ENCODE measurements around the gene ODAD3.
"Not testable (repeated sequence)": the region's sequence is repeated elsewhere in the genome, so short reads cannot be mapped to it uniquely, and the experiment has no call there.

The ODAD3 gene
- 0.04 to 0.06 reads per million in 2 experiments for total RNA-seq

- peak; percentile 96 for DNase-seq (ENCODE audit: low read depth)
Measured at GRCh38 chr19:11435057-11435832, at the start of gene ODAD3, which contains the start of gene PRKCSH. TSS of gene ODAD3 (minus strand) at chr19:11435121. CDS start at chr19:11435016, 105 bp downstream. TSS of gene PRKCSH (plus strand) at chr19:11435635. CDS start at chr19:11436118, 483 bp downstream.

GRCh38 chr19:11483366-11484111 is 48.6 kb upstream of the ODAD3 start:
- no peak for DNase-seq (ENCODE audit: low read depth)

- peak; percentile 71 for DNase-seq (ENCODE audit: low read depth)
Measured at GRCh38 chr19:11482384-11483050, 47.6 kb upstream of the ODAD3 start.

GRCh38 chr19:11481534-11482383 is 46.8 kb upstream of the ODAD3 start:
- peak; percentile 33 for DNase-seq (ENCODE audit: low read depth)

- no peak for DNase-seq (ENCODE audit: low read depth)
Measured at GRCh38 chr19:11480715-11481533, 46.0 kb upstream of the ODAD3 start, which contains the start of gene ELAVL3. TSS of gene ELAVL3 (minus strand) at chr19:11481046. CDS start at chr19:11480608, 438 bp downstream.

GRCh38 chr19:11479898-11480714 is 45.2 kb upstream of the ODAD3 start:
- DNase-seq (ENCODE audit: low read depth): no peak

GRCh38 chr19:11479090-11479897 is 44.4 kb upstream of the ODAD3 start:
- DNase-seq (ENCODE audit: low read depth): no peak

GRCh38 chr19:11478167-11479089 is 43.5 kb upstream of the ODAD3 start:
- no peak for DNase-seq (ENCODE audit: low read depth)

GRCh38 chr19:11475861-11476260 is 40.9 kb upstream of the ODAD3 start:
- DNase-seq (ENCODE audit: low read depth): no peak

GRCh38 chr19:11475343-11475742 is 40.4 kb upstream of the ODAD3 start:
- not testable (repeated sequence) for DNase-seq (ENCODE audit: low read depth)

GRCh38 chr19:11473725-11474124 is 38.8 kb upstream of the ODAD3 start:
- DNase-seq (ENCODE audit: low read depth): no peak

- not testable (repeated sequence) for DNase-seq (ENCODE audit: low read depth)
Measured at GRCh38 chr19:11468266-11468845, 33.4 kb upstream of the ODAD3 start.

- no peak for DNase-seq (ENCODE audit: low read depth)
Measured at GRCh38 chr19:11465600-11465999, 30.7 kb upstream of the ODAD3 start.

GRCh38 chr19:11464333-11465265 is 29.7 kb upstream of the ODAD3 start:
- DNase-seq (ENCODE audit: low read depth): no peak

- DNase-seq (ENCODE audit: low read depth): no peak
Measured at GRCh38 chr19:11463391-11463790, 28.5 kb upstream of the ODAD3 start.

- no peak for DNase-seq (ENCODE audit: low read depth)
Measured at GRCh38 chr19:11461453-11461852, 26.5 kb upstream of the ODAD3 start.

All from T follicular helper cell (primary cell).